A549 (cell line): Measurements from ENCODE around the gene PCDHA7. TPM values are rescaled to one million over a fixed set of nuclear protein-coding genes. Genes with fewer than 3 reads are reported as not detected.

Experiments used
- ATAC-seq, 2 experiments: fragments of 200-7000 bp in 1 of 2; fragments of >200 bp in 1 of 2; cut with Nextera tagmentation in 1 of 2; cut with Tn5 transposase in 1 of 2; 3 replicates each; pipeline versions ENCODE4 v1.8.0 to v1.9.1; 2018 to 2020; ENCODE audit warnings: mild to moderate bottlenecking in 1 of 2, moderate library complexity in 1 of 2
- CTCF ChIA-PET: fragments of 300-600 bp; sonication (Branson Sonifier 250); formaldehyde crosslinking; extraction: SDS; loops from one replicate; lab custom pipeline; 2021; ENCODE audit warnings: antibody characterized with exemption, inconsistent platforms; lab: Yijun Ruan, JAX
- POLR2A ChIA-PET: fragments of 350-600 bp; formaldehyde crosslinking; extraction: SDS; loops from one replicate; lab custom pipeline; 2021; ENCODE audit warnings: antibody characterized with exemption, inconsistent platforms; lab: Yijun Ruan, JAX
- DNase-seq, 2 experiments: peaks; one replicate each; pipeline versions ENCODE4 v3.0.0 to v3.0.0-alpha.2; 2011 to 2016; ENCODE audit warnings: low read depth in 1 of 2, low spot score in 1 of 2
- FAIRE-seq: peaks from 2 replicates; lab custom pipeline; 2011; peaks lifted over from hg19 to GRCh38; lab: Jason Lieb, UNC
- H3K27ac ChIP-seq, 2 experiments: fragments of >200 bp; sonication (Bioruptor Twin); formaldehyde crosslinking; 3 replicates each; pipeline ENCODE4 v1.5.1; 2016 to 2017
- H3K4me1 ChIP-seq: fragments of >200 bp; sonication (Bioruptor Twin); formaldehyde crosslinking; 3 replicates; pipeline ENCODE4 v1.6.1; 2016
- H3K4me2 ChIP-seq: fragments of >200 bp; sonication (Bioruptor Twin); formaldehyde crosslinking; 3 replicates; pipeline ENCODE4 v1.6.1; 2016
- H3K4me3 ChIP-seq: fragments of >200 bp; sonication (Bioruptor Twin); formaldehyde crosslinking; 3 replicates; pipeline ENCODE4 v1.5.1; 2016
- H3K9me3 ChIP-seq: fragments of >200 bp; sonication (Bioruptor Twin); formaldehyde crosslinking; 3 replicates; pipeline ENCODE4 v1.6.1; 2016
- BHLHE40 ChIP-seq: IDR thresholded peaks from 2 replicates; pipeline ENCODE4 v1.6.1; 2012; ENCODE audit warnings: low read depth, low read length, inconsistent platforms
- CBX2 ChIP-seq: fragments of 200-600 bp; sonication (generic); IDR thresholded peaks from 2 replicates; pipeline ENCODE4 v1.6.1; 2016; ENCODE audit warnings: low read depth, mild to moderate bottlenecking, borderline replicate concordance
- CEBPB ChIP-seq, 2 experiments: fragments of >200 bp in 1 of 2; sonication (Bioruptor Twin) in 1 of 2; formaldehyde crosslinking in 1 of 2; IDR thresholded peaks; 2 replicates each; pipeline ENCODE4 v1.6.1; 2012 to 2016
- EHMT2 ChIP-seq: fragments of 200-600 bp; sonication (generic); IDR thresholded peaks from 2 replicates; pipeline ENCODE4 v1.6.1; 2016; ENCODE audit warnings: antibody characterized with exemption, low read depth, mild to moderate bottlenecking, moderate library complexity
- FOSB ChIP-seq: fragments of 250-450 bp; sonication (Bioruptor Pico); IDR thresholded peaks from 2 replicates; pipeline ENCODE4 v1.5.0; 2020; ENCODE audit warnings: mild to moderate bottlenecking, moderate library complexity
- HOXA7 ChIP-seq: fragments of 250-450 bp; sonication (Bioruptor Pico); IDR thresholded peaks from 2 replicates; pipeline ENCODE4 v1.5.0; 2020; ENCODE audit warnings: mild to moderate bottlenecking, moderate library complexity
- HOXB13 ChIP-seq: fragments of 250-450 bp; sonication (Bioruptor Pico); IDR thresholded peaks from 2 replicates; pipeline ENCODE4 v1.5.0; 2020; ENCODE audit warnings: low read depth, mild to moderate bottlenecking, moderate library complexity
- HOXB5 ChIP-seq: fragments of 250-450 bp; sonication (Bioruptor Pico); IDR thresholded peaks from 2 replicates; pipeline ENCODE4 v1.5.0; 2020; ENCODE audit warnings: mild to moderate bottlenecking, moderate library complexity
- JUN ChIP-seq, 2 experiments: fragments of >200 bp; sonication (Bioruptor Twin); formaldehyde crosslinking; IDR thresholded peaks; 2 replicates in 1 of 2; 3 replicates in 1 of 2; pipeline ENCODE4 v1.6.1; 2016 to 2017
- MAFK ChIP-seq: fragments of 450-650 bp; IDR thresholded peaks from 2 replicates; pipeline ENCODE4 v1.6.1; 2014; ENCODE audit not compliant: partially characterized antibody
- PHF8 ChIP-seq: fragments of 200-600 bp; sonication (generic); IDR thresholded peaks from 2 replicates; pipeline ENCODE4 v1.6.1; 2016; ENCODE audit warnings: low read depth, mild to moderate bottlenecking, antibody characterized with exemption, moderate library complexity, borderline replicate concordance
- POLR2A ChIP-seq: IDR thresholded peaks from 2 replicates; pipeline ENCODE4 v1.6.1; 2012; ENCODE audit warnings: mild to moderate bottlenecking, low read length
- POLR2AphosphoS2 ChIP-seq: conservative IDR thresholded peaks from 2 replicates; pipeline ENCODE4 v1.6.1; 2012; ENCODE audit warnings: low read length, improper control_type of control experiment, inconsistent platforms
- RAD21 ChIP-seq, 2 experiments: fragments of >200 bp in 1 of 2; sonication (Bioruptor Twin) in 1 of 2; formaldehyde crosslinking in 1 of 2; IDR thresholded peaks in 1 of 2; conservative IDR thresholded peaks in 1 of 2; 2 replicates in 1 of 2; 3 replicates in 1 of 2; pipeline ENCODE4 v1.6.1; 2012 to 2018; ENCODE audit warnings: inconsistent platforms in 1 of 2
- RNF2 ChIP-seq: fragments of 200-600 bp; sonication (generic); IDR thresholded peaks from 2 replicates; pipeline ENCODE4 v1.6.1; 2016; ENCODE audit warnings: low read depth, mild to moderate bottlenecking, antibody characterized with exemption, moderate library complexity, borderline replicate concordance
- SMC3 ChIP-seq: fragments of >200 bp; sonication (Bioruptor Twin); formaldehyde crosslinking; IDR thresholded peaks from 3 replicates; pipeline ENCODE4 v1.6.1; 2018; ENCODE audit warnings: inconsistent platforms
- TFCP2L1 ChIP-seq: fragments of 250-450 bp; sonication (Bioruptor Pico); IDR thresholded peaks from 2 replicates; pipeline ENCODE4 v1.5.0; 2021; ENCODE audit warnings: mild to moderate bottlenecking
- TP53 ChIP-seq: fragments of 250-450 bp; sonication (Bioruptor Pico); IDR thresholded peaks from 2 replicates; pipeline ENCODE4 v1.5.0; 2021; ENCODE audit warnings: mild to moderate bottlenecking, moderate library complexity
- ZNF302 ChIP-seq: fragments of 250-450 bp; sonication (Bioruptor Pico); IDR thresholded peaks from 2 replicates; pipeline ENCODE4 v1.9.0; 2021; ENCODE audit warnings: inconsistent platforms, mild to moderate bottlenecking, moderate library complexity
- WGBS: methylation state at CpG from one replicate; pipeline ENCODE4 v1.1.6; 2017; ENCODE audit errors: missing lambda C conversion rate; 5-methylcytosine and 5-hydroxymethylcytosine counted together
- polyA plus RNA-seq, 4 experiments: library from polyadenylated mRNA; depleted of rRNA in 3 of 4; stranded (reverse); fragments of >200 nt; fragmentation: RNase III in 1 of 4; extraction: RNeasy Plus Mini Kit Qiagen cat#74134 plus additional on column Dnase treatment in 1 of 4; gene quantifications; 2 replicates in 3 of 4; 3 replicates in 1 of 4; pipeline ENCODE4 v1.2.3, GENCODE V29; 2011 to 2017
- TF ChIP-seq, protein P1 (sequence below): IDR thresholded peaks from 2 replicates; pipeline ENCODE4 v1.6.1; 2012
- TF ChIP-seq, protein P2 (sequence below): fragments of >200 bp; sonication (Bioruptor Twin); formaldehyde crosslinking; IDR thresholded peaks from 3 replicates; pipeline ENCODE4 v1.5.1; 2016
- TF ChIP-seq, protein P3 (sequence below): IDR thresholded peaks from 2 replicates; pipeline ENCODE4 v1.6.1; 2012
- TF ChIP-seq, protein P4 (sequence below): fragments of 450-650 bp; IDR thresholded peaks from 2 replicates; pipeline ENCODE4 v1.6.1; 2014; ENCODE audit warnings: antibody characterized with exemption
- TF ChIP-seq, protein P5 (sequence below): fragments of 200-600 bp; sonication (generic); IDR thresholded peaks from 2 replicates; pipeline ENCODE4 v1.6.1; 2016; ENCODE audit warnings: antibody characterized with exemption, mild to moderate bottlenecking, moderate library complexity
- TF ChIP-seq, protein P6 (sequence below): fragments of 150-350 bp; IDR thresholded peaks from 2 replicates; pipeline ENCODE4 v1.6.1; 2014; ENCODE audit warnings: low read depth, mild to moderate bottlenecking, low read length

The PCDHA7 gene
- polyA plus RNA-seq, 2 of the 4 experiments (the other 2 are of a cell fraction): 0.14 to 0.23 TPM

DNA sequence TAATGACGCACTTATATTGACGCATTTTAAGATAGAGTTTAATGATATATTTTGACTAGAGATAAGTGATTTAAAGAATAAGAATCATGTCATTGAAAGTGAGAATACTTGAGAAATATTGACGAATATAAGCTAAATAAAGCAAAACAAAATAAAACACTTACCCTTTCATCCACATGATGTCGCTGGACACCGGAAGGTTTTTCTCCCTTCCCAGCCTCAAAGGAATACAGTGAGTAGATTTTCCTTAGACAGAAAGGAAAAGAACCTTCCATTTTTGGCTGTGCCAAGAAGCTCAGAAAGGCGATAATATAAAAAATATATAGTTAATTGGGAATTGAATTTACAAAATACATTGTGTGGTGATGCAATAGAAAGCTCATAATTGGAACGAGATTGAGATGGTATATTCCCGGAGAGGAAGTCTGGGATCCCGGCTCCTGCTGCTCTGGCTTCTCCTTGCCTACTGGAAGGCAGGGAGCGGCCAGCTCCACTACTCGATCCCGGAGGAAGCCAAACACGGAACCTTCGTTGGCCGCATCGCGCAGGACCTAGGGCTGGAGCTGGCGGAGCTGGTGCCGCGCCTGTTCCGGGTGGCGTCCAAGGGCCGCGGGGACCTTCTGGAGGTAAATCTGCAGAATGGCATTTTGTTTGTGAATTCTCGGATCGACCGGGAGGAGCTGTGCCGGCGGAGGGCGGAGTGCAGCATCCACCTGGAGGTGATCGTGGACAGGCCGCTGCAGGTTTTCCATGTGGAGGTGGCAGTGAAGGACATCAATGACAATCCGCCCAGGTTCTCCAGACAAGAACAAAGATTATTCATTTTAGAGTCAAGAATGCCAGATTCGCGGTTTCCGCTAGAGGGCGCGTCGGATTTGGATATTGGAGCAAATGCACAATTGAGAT is 12.4 kb upstream of the PCDHA7 start, which contains the start of gene PCDHA5:
PCDHA5 (plus strand) TSS at position 239 of the 906 bp plus-strand sequence.
- peak; percentile 85 for FAIRE-seq
- no peaks in the 10 kb centered on the region for H3K9me3 ChIP-seq
- peak; percentile 69 to 73 for DNase-seq
- TF ChIP-seq CEBPB (IDR thresholded peaks at IDR 0.05) (no peak), BHLHE40 (no peak), MAFK (peak; percentile 51), TP53 (CRISPR knock-in tag) (no peak), CBX2 (no peak), POLR2A (no peak), RAD21 (conservative IDR thresholded peaks at IDR 0.05 in 1 of 2, IDR thresholded peaks at IDR 0.05 in 1 of 2) (peak; percentile 43 to 65; a peak in 4 of 5 replicates), POLR2AphosphoS2 (no peak), RNF2 (no peak), SMC3 (peak; percentile 41; the same call in 1 of the 3 replicates)
- TF ChIP-seq, protein P1, sequence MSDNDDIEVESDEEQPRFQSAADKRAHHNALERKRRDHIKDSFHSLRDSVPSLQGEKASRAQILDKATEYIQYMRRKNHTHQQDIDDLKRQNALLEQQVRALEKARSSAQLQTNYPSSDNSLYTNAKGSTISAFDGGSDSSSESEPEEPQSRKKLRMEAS: peak; percentile 28; the same call in 1 of the 2 replicates
- TF ChIP-seq, protein P2, sequence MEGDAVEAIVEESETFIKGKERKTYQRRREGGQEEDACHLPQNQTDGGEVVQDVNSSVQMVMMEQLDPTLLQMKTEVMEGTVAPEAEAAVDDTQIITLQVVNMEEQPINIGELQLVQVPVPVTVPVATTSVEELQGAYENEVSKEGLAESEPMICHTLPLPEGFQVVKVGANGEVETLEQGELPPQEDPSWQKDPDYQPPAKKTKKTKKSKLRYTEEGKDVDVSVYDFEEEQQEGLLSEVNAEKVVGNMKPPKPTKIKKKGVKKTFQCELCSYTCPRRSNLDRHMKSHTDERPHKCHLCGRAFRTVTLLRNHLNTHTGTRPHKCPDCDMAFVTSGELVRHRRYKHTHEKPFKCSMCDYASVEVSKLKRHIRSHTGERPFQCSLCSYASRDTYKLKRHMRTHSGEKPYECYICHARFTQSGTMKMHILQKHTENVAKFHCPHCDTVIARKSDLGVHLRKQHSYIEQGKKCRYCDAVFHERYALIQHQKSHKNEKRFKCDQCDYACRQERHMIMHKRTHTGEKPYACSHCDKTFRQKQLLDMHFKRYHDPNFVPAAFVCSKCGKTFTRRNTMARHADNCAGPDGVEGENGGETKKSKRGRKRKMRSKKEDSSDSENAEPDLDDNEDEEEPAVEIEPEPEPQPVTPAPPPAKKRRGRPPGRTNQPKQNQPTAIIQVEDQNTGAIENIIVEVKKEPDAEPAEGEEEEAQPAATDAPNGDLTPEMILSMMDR: peak; percentile 63
- ChIA-PET POLR2A (interaction anchor here (1.2 to 1.8 kb wide), 2 partner anchors 105 to 219 kb away, joined by 5 to 17 read pairs; partner anchors contain the start of gene PCDHAC1), CTCF (interaction anchor here (0.6 to 4.8 kb wide), 44 partner anchors 12 to 593 kb away, joined by 3 to 74 read pairs (median 4); partner anchors contain the start of genes PCDHA12, PCDHA2, PCDHA3 and PCDHA4)
- peak within 1 kb of the TSS; percentile 57 for H3K4me3 ChIP-seq
- no peaks in the 10 kb centered on the region for H3K4me1 ChIP-seq
- H3K4me2 ChIP-seq: peak within 1 kb of the TSS; percentile 70
- peak; percentile 85 to 92 for ATAC-seq
- peak within 1 kb of the TSS; percentile 53 to 74 for H3K27ac ChIP-seq
- 16% methylated on average over 39 of the region's 39 CpGs for WGBS

DNA sequence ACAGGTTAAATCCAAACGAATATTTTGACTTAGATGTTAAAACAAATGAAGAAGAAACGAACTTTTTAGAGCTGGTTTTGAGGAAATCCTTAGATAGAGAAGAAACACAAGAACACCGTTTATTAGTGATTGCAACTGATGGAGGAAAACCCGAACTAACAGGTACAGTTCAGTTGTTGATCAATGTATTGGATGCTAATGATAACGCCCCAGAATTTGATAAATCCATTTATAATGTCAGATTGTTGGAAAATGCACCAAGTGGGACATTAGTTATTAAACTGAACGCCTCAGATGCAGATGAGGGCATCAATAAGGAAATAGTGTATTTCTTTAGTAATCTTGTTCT is 11.8 kb upstream of the PCDHA7 start:
- DNase-seq (no peak), FAIRE-seq (no peak), ATAC-seq (no peak)
- Histone ChIP-seq H3K27ac (no peak overlapping the region), H3K4me3 (peak overlapping the region; percentile 57), H3K9me3 (no peaks in the 10 kb centered on the region), H3K4me2 (peak overlapping the region; percentile 70), H3K4me1 (no peaks in the 10 kb centered on the region)
- ChIA-PET POLR2A (interaction anchor here (1.8 kb wide), 1 partner anchor 218 kb away, joined by 17 read pairs; no protein-coding TSS in a partner anchor), CTCF (interaction anchor here (0.7 to 4.8 kb wide), 25 partner anchors 15 to 328 kb away, joined by 3 to 74 read pairs (median 5); partner anchors contain the start of genes PCDHA12, PCDHA2, PCDHA4 and PCDHAC1)
- WGBS: 18% methylated on average over 6 of the region's 6 CpGs
- TF ChIP-seq EHMT2 (no peak), FOSB (no peak), PHF8 (no peak), JUN (IDR thresholded peaks at IDR 0.05) (no peak), CBX2 (no peak), HOXA7 (CRISPR knock-in tag) (no peak), HOXB13 (no peak), TFCP2L1 (CRISPR knock-in tag) (no peak), HOXB5 (CRISPR knock-in tag) (no peak), ZNF302 (CRISPR knock-in tag) (no peak)
- TF ChIP-seq, protein P3, sequence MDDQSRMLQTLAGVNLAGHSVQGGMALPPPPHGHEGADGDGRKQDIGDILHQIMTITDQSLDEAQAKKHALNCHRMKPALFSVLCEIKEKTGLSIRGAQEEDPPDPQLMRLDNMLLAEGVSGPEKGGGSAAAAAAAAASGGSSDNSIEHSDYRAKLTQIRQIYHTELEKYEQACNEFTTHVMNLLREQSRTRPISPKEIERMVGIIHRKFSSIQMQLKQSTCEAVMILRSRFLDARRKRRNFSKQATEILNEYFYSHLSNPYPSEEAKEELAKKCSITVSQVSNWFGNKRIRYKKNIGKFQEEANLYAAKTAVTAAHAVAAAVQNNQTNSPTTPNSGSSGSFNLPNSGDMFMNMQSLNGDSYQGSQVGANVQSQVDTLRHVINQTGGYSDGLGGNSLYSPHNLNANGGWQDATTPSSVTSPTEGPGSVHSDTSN: no peak
- TF ChIP-seq, protein P4, sequence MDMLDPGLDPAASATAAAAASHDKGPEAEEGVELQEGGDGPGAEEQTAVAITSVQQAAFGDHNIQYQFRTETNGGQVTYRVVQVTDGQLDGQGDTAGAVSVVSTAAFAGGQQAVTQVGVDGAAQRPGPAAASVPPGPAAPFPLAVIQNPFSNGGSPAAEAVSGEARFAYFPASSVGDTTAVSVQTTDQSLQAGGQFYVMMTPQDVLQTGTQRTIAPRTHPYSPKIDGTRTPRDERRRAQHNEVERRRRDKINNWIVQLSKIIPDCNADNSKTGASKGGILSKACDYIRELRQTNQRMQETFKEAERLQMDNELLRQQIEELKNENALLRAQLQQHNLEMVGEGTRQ: no peak
- TF ChIP-seq, protein P1: no peak
- TF ChIP-seq, protein P5, sequence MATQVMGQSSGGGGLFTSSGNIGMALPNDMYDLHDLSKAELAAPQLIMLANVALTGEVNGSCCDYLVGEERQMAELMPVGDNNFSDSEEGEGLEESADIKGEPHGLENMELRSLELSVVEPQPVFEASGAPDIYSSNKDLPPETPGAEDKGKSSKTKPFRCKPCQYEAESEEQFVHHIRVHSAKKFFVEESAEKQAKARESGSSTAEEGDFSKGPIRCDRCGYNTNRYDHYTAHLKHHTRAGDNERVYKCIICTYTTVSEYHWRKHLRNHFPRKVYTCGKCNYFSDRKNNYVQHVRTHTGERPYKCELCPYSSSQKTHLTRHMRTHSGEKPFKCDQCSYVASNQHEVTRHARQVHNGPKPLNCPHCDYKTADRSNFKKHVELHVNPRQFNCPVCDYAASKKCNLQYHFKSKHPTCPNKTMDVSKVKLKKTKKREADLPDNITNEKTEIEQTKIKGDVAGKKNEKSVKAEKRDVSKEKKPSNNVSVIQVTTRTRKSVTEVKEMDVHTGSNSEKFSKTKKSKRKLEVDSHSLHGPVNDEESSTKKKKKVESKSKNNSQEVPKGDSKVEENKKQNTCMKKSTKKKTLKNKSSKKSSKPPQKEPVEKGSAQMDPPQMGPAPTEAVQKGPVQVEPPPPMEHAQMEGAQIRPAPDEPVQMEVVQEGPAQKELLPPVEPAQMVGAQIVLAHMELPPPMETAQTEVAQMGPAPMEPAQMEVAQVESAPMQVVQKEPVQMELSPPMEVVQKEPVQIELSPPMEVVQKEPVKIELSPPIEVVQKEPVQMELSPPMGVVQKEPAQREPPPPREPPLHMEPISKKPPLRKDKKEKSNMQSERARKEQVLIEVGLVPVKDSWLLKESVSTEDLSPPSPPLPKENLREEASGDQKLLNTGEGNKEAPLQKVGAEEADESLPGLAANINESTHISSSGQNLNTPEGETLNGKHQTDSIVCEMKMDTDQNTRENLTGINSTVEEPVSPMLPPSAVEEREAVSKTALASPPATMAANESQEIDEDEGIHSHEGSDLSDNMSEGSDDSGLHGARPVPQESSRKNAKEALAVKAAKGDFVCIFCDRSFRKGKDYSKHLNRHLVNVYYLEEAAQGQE: no peak
- TF ChIP-seq, protein P6, sequence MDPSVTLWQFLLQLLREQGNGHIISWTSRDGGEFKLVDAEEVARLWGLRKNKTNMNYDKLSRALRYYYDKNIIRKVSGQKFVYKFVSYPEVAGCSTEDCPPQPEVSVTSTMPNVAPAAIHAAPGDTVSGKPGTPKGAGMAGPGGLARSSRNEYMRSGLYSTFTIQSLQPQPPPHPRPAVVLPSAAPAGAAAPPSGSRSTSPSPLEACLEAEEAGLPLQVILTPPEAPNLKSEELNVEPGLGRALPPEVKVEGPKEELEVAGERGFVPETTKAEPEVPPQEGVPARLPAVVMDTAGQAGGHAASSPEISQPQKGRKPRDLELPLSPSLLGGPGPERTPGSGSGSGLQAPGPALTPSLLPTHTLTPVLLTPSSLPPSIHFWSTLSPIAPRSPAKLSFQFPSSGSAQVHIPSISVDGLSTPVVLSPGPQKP: no peak
